Astrocyte (in vitro differentiated cells and primary cell): ENCODE results near the gene ROBO2.

ENCODE experiments used
- CTCF ChIP-seq: IDR thresholded peaks from 2 replicates; pipeline ENCODE4 v1.5.1; 2011; ENCODE audit warnings: low read depth, mild to moderate bottlenecking, inconsistent platforms, low read length, moderate library complexity; ENCODE audit not compliant: insufficient read depth
- EZH2 ChIP-seq: IDR thresholded peaks from 2 replicates; pipeline ENCODE4 v1.6.1; 2012; ENCODE audit warnings: mild to moderate bottlenecking, low read length, inconsistent platforms; ENCODE audit not compliant: insufficient read depth

GRCh38 chr3:77304700-77305021 is 264.8 kb downstream of the ROBO2 start:
- TF ChIP-seq CTCF = no peak
- no peak for TF ChIP-seq EZH2
